ENCODE results near the gene SIMC1. TPM values are rescaled to one million over a fixed set of nuclear protein-coding genes. Genes with fewer than 3 reads are reported as not detected.
"Not testable (repeated sequence)": the region's sequence is repeated elsewhere in the genome, so short reads cannot be mapped to it uniquely, and the experiment has no call there.

Gene SIMC1
- total and polyA plus RNA-seq, 2 donors (not counting 3 experiments of a cell fraction or from before 2014, with no cell fraction given): 9.0 to 16.2 TPM

- H3K27ac ChIP-seq (ENCODE audit: insufficient read depth, low read depth, low read length); POLR2A ChIA-PET; H3K9me1 ChIP-seq (replicated peaks; ENCODE audit: control insufficient read depth, extremely low read depth, insufficient read depth, low read length); CTCF ChIA-PET; FAIRE-seq; H3K27me3 ChIP-seq (ENCODE audit: control insufficient read depth in 2 of 2, insufficient read depth in 2 of 2, low read length in 2 of 2); H3K9me3 ChIP-seq (replicated peaks; ENCODE audit: control insufficient read depth, insufficient read depth, low read length); H3K79me2 ChIP-seq (ENCODE audit: control insufficient read depth, insufficient read depth, low read length); H3K4me1 ChIP-seq (ENCODE audit: control insufficient read depth, extremely low read depth, insufficient read depth, low read length); BruUV-seq (replicated peaks); H2AFZ ChIP-seq (ENCODE audit: low read depth, low read length); H3K4me3 ChIP-seq (replicated peaks in 1 of 3; ENCODE audit: insufficient read depth in 1 of 3, low read depth in 1 of 3, low read length in 3 of 3); dilution Hi-C loops (cut with MboI; ENCODE audit: extremely low pct_ligation_motif_present, low sequenced_read_pairs); intact Hi-C loops (cut with micrococcal nuclease); H3K36me3 ChIP-seq (ENCODE audit: control insufficient read depth in 2 of 2, extremely low read depth in 1 of 2, insufficient read depth in 2 of 2, low read length in 2 of 2); H3K9ac ChIP-seq (replicated peaks; ENCODE audit: extremely low read depth, insufficient read depth, low read length); DNase-seq (ENCODE audit: low read depth, low spot score); H3K4me2 ChIP-seq (ENCODE audit: insufficient read depth, low read length); H4K20me1 ChIP-seq (replicated peaks; ENCODE audit: control insufficient read depth, extremely low read depth, insufficient read depth, low read length): not testable (repeated sequence)
Measured at GRCh38 chr5:176245489-176245888, 7.3 kb downstream of the SIMC1 start.

GRCh38 chr5:176250691-176251090, 12.5 kb downstream of the SIMC1 start:
- BruUV-seq (replicated peaks); CTCF ChIA-PET: not testable (repeated sequence)

GRCh38 chr5:176252171-176252570, 13.9 kb downstream of the SIMC1 start:
- DNase-seq (ENCODE audit: low read depth, low spot score); H4K20me1 ChIP-seq (replicated peaks; ENCODE audit: control insufficient read depth, extremely low read depth, insufficient read depth, low read length); H3K4me3 ChIP-seq (replicated peaks in 1 of 3; ENCODE audit: insufficient read depth in 1 of 3, low read depth in 1 of 3, low read length in 3 of 3); H3K9ac ChIP-seq (replicated peaks; ENCODE audit: extremely low read depth, insufficient read depth, low read length); dilution Hi-C loops (cut with MboI; ENCODE audit: extremely low pct_ligation_motif_present, low sequenced_read_pairs); H2AFZ ChIP-seq (ENCODE audit: low read depth, low read length); intact Hi-C loops (cut with micrococcal nuclease); CTCF ChIA-PET; H3K79me2 ChIP-seq (ENCODE audit: control insufficient read depth, insufficient read depth, low read length); H3K27me3 ChIP-seq (ENCODE audit: control insufficient read depth in 2 of 2, insufficient read depth in 2 of 2, low read length in 2 of 2); BruUV-seq (replicated peaks); POLR2A ChIA-PET; H3K27ac ChIP-seq (ENCODE audit: insufficient read depth, low read depth, low read length); H3K9me3 ChIP-seq (replicated peaks; ENCODE audit: control insufficient read depth, insufficient read depth, low read length); FAIRE-seq; H3K36me3 ChIP-seq (ENCODE audit: control insufficient read depth in 2 of 2, extremely low read depth in 1 of 2, insufficient read depth in 2 of 2, low read length in 2 of 2); H3K9me1 ChIP-seq (replicated peaks; ENCODE audit: control insufficient read depth, extremely low read depth, insufficient read depth, low read length); H3K4me1 ChIP-seq (ENCODE audit: control insufficient read depth, extremely low read depth, insufficient read depth, low read length); H3K4me2 ChIP-seq (ENCODE audit: insufficient read depth, low read length): not testable (repeated sequence)

More at GRCh38 chr5:176250691-176251090, 12.5 kb downstream of the SIMC1 start:
- H3K36me3 ChIP-seq (ENCODE audit: control insufficient read depth in 2 of 2, extremely low read depth in 1 of 2, insufficient read depth in 2 of 2, low read length in 2 of 2); H4K20me1 ChIP-seq (replicated peaks; ENCODE audit: control insufficient read depth, extremely low read depth, insufficient read depth, low read length); H2AFZ ChIP-seq (ENCODE audit: low read depth, low read length); dilution Hi-C loops (cut with MboI; ENCODE audit: extremely low pct_ligation_motif_present, low sequenced_read_pairs); FAIRE-seq; POLR2A ChIA-PET; H3K27ac ChIP-seq (ENCODE audit: insufficient read depth, low read depth, low read length); H3K79me2 ChIP-seq (ENCODE audit: control insufficient read depth, insufficient read depth, low read length); intact Hi-C loops (cut with micrococcal nuclease); H3K4me1 ChIP-seq (ENCODE audit: control insufficient read depth, extremely low read depth, insufficient read depth, low read length); H3K9me3 ChIP-seq (replicated peaks; ENCODE audit: control insufficient read depth, insufficient read depth, low read length); H3K4me3 ChIP-seq (replicated peaks in 1 of 3; ENCODE audit: insufficient read depth in 1 of 3, low read depth in 1 of 3, low read length in 3 of 3); H3K27me3 ChIP-seq (ENCODE audit: control insufficient read depth in 2 of 2, insufficient read depth in 2 of 2, low read length in 2 of 2); H3K9ac ChIP-seq (replicated peaks; ENCODE audit: extremely low read depth, insufficient read depth, low read length); DNase-seq (ENCODE audit: low read depth, low spot score); H3K9me1 ChIP-seq (replicated peaks; ENCODE audit: control insufficient read depth, extremely low read depth, insufficient read depth, low read length); H3K4me2 ChIP-seq (ENCODE audit: insufficient read depth, low read length): not testable (repeated sequence)

GRCh38 chr5:176253370-176254065, 15.3 kb downstream of the SIMC1 start:
- H3K79me2 ChIP-seq (ENCODE audit: control insufficient read depth, insufficient read depth, low read length); H3K36me3 ChIP-seq (ENCODE audit: control insufficient read depth in 2 of 2, extremely low read depth in 1 of 2, insufficient read depth in 2 of 2, low read length in 2 of 2); H3K4me3 ChIP-seq (replicated peaks in 1 of 3; ENCODE audit: insufficient read depth in 1 of 3, low read depth in 1 of 3, low read length in 3 of 3); FAIRE-seq; H3K27me3 ChIP-seq (ENCODE audit: control insufficient read depth in 2 of 2, insufficient read depth in 2 of 2, low read length in 2 of 2); BruUV-seq (replicated peaks); H3K9me3 ChIP-seq (replicated peaks; ENCODE audit: control insufficient read depth, insufficient read depth, low read length); CTCF ChIA-PET; H3K9ac ChIP-seq (replicated peaks; ENCODE audit: extremely low read depth, insufficient read depth, low read length); POLR2A ChIA-PET; DNase-seq (ENCODE audit: low read depth, low spot score); H3K4me2 ChIP-seq (ENCODE audit: insufficient read depth, low read length); H4K20me1 ChIP-seq (replicated peaks; ENCODE audit: control insufficient read depth, extremely low read depth, insufficient read depth, low read length); H2AFZ ChIP-seq (ENCODE audit: low read depth, low read length); intact Hi-C loops (cut with micrococcal nuclease); H3K27ac ChIP-seq (ENCODE audit: insufficient read depth, low read depth, low read length); dilution Hi-C loops (cut with MboI; ENCODE audit: extremely low pct_ligation_motif_present, low sequenced_read_pairs); H3K4me1 ChIP-seq (ENCODE audit: control insufficient read depth, extremely low read depth, insufficient read depth, low read length); H3K9me1 ChIP-seq (replicated peaks; ENCODE audit: control insufficient read depth, extremely low read depth, insufficient read depth, low read length): not testable (repeated sequence)

Measured in endothelial cell of umbilical vein (primary cell).